T-helper 17 cell (primary cell): Measurements from ENCODE around the gene WNK4. TPM values are rescaled to one million over a fixed set of nuclear protein-coding genes. Genes with fewer than 3 reads are reported as not detected.
A peak's percentile ranks its signal among the peaks of the same experiment; 100 is the strongest.
"Not testable (repeated sequence)": the region's sequence is repeated elsewhere in the genome, so short reads cannot be mapped to it uniquely, and the experiment has no call there.

Experiments
- ATAC-seq: fragments of 150-1000 bp; cut with Tn5 transposase; 2 replicates; pipeline ENCODE4 v1.10.0; 2021; ENCODE audit warnings: mild to moderate bottlenecking, moderate library complexity
- DNase-seq, 3 donors: peaks; one replicate each; pipeline versions ENCODE4 v3.0.0 to v3.0.0-alpha.2; 2020 to 2021
- H3K9me3 ChIP-seq: one replicate; pipeline ENCODE4 v1.7.0; 2013; ENCODE audit warnings: low read length, mild to moderate bottlenecking; ENCODE audit not compliant: control insufficient read depth, poor library complexity, severe bottlenecking
- H3K27ac Mint-ChIP-seq: one replicate; pipeline ENCODE4 v1.8.0; 2022; ENCODE audit warnings: mild to moderate bottlenecking, moderate library complexity, mixed read lengths
- H3K27me3 Mint-ChIP-seq: one replicate; pipeline ENCODE4 v1.8.0; 2022; ENCODE audit warnings: mixed read lengths
- H3K36me3 Mint-ChIP-seq: one replicate; pipeline ENCODE4 v1.8.0; 2022; ENCODE audit warnings: low read depth, mixed read lengths
- H3K4me1 Mint-ChIP-seq: one replicate; pipeline ENCODE4 v1.8.0; 2022; ENCODE audit warnings: mild to moderate bottlenecking, mixed read lengths
- H3K4me3 Mint-ChIP-seq: one replicate; pipeline ENCODE4 v1.8.0; 2022; ENCODE audit warnings: mild to moderate bottlenecking, moderate library complexity, mixed read lengths
- total RNA-seq, 4 donors: library from RNA in 2 of 4; stranded (reverse) in 2 of 4; gene quantifications; one replicate each; pipeline ENCODE4 v1.2.3 and lab custom pipeline; 2022 to 2026

The WNK4 gene
- total RNA-seq, 2 donors from 2014 or later, result 0.31 TPM; not detected in 1

- Mint-ChIP-seq H3K27me3 (peaks cover 67% of the 10 kb centered on the region), H3K4me1 (peaks cover 8% of the 10 kb centered on the region), H3K36me3 (peaks cover 3% of the 10 kb centered on the region), H3K27ac (no peak overlapping the region), H3K4me3 (peak overlapping the region; percentile 31)
- ATAC-seq (peak; percentile 45), DNase-seq (no peak)
- H3K9me3 ChIP-seq, result no peaks in the 10 kb centered on the region
Observed at GRCh38 chr17:42759982-42760651, 20.3 kb upstream of the WNK4 start.

DNA sequence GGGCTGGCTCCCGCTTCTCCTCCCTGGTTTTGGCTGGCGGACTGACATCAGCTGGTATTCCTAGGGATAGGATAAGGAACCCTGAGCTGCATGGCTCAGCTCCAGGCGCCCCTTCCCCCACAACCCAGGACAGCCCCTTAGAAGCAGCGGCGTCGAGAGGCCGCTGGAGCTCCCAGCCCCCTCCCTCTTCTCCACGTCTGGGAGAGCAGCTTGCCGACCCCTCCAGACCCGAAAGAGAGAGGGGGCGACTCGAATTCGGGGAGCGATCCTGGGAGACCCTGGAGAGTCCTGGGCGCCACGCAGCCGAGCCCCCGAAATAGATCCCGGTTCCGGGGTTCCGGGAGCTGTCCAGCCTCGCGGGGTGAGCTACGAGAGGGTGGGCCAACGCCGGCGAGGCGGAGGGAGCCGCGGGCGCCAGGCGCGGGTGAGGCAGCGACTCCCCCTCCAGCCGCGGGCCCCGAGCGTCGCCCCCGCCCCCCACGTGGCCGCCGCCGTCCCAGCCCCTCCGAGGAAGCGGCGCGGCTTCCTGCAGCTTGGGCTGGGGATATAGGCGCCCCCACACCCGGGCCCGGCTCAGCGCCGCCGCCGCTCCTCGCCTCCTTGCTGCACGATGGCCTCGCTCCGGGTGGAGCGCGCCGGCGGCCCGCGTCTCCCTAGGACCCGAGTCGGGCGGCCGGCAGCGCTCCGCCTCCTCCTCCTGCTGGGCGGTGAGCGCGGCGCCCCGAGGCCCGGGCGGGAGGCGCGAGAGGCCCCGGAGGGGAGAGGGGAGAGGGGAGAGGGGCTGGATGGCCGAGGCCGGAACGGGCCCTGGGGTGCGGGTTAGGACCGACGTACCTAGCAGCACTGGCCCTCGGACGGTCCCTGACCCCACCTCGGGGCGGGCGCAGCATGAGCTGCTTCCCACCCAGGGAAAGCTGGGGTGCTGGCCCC is 19.5 kb upstream of the WNK4 start, which contains the start of gene RAMP2:
Gene RAMP2 (plus strand): TSS at position 576 of the 930 bp plus-strand sequence. CDS start 35 bp downstream, at position 611.
- Mint-ChIP-seq H3K27ac (no peak within 1 kb of the TSS), H3K36me3 (peaks cover 6% of the 10 kb centered on the region), H3K4me3 (peak within 1 kb of the TSS; percentile 76), H3K4me1 (peaks cover 8% of the 10 kb centered on the region), H3K27me3 (peaks cover 71% of the 10 kb centered on the region)
- DNase-seq (peak in 1 of 3 donors; percentile 17), ATAC-seq (peak; percentile 43)
- H3K9me3 ChIP-seq, result no peaks in the 10 kb centered on the region

DNA sequence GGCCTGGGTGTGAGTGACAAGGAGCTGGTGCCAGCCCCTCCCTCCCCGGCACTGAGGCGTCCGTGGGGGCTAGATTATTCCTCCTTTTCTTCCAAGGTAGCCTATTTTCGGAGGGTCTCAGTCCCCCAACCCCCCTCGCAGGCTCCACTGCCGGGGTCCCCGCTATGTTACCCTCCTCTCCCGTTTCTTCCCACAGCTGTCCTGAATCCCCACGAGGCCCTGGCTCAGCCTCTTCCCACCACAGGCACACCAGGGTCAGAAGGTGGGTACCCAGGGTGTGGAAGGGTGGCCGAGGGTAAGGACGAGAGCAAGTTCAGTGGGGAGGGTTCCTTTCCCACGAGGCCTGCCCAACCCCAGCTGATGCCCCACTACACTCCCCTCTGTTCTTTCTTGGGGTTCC is 18.8 kb upstream of the WNK4 start:
- Mint-ChIP-seq H3K4me3 (peak overlapping the region; percentile 76), H3K27me3 (peaks cover 67% of the 10 kb centered on the region), H3K36me3 (peaks cover 6% of the 10 kb centered on the region), H3K4me1 (peaks cover 8% of the 10 kb centered on the region), H3K27ac (no peak overlapping the region)
- no peak for ATAC-seq
- no peak for DNase-seq
- H3K9me3 ChIP-seq, result no peaks in the 10 kb centered on the region

GRCh38 chr17:42766124-42766523 is 14.3 kb upstream of the WNK4 start:
- no peaks in the 10 kb centered on the region for H3K9me3 ChIP-seq
- Mint-ChIP-seq H3K4me3 (no peak overlapping the region), H3K4me1 (peaks cover 8% of the 10 kb centered on the region), H3K27me3 (peaks cover 52% of the 10 kb centered on the region), H3K36me3 (peaks cover 8% of the 10 kb centered on the region), H3K27ac (no peak overlapping the region)
- no peak for DNase-seq
- ATAC-seq, result no peak

- Mint-ChIP-seq H3K27ac (no peak overlapping the region), H3K4me1 (peaks cover 10% of the 10 kb centered on the region), H3K4me3 (no peak overlapping the region), H3K36me3 (peaks cover 8% of the 10 kb centered on the region), H3K27me3 (peaks cover 43% of the 10 kb centered on the region)
- ATAC-seq, result no peak
- no peaks in the 10 kb centered on the region for H3K9me3 ChIP-seq
- no peak for DNase-seq
Observed at GRCh38 chr17:42767512-42767911, 12.9 kb upstream of the WNK4 start.

DNA sequence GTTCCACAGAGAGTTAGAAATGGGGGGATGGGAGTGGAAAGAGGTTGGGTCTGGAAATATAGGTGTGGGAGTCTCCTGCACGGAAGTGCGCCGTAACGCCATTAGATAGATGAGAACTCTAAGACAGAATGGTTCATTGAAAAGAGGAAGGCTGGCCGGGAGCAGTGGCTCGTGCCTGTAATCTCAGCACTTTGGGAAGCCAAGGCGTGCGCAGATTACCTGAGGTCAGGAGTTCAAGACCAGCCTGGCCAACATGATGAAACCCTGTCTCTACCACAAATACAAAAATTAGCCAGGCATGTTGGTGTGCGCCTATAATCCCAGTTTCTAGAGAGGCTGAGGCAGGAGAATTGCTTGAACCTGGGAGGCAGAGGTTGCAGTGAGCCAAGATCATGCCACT is 12.4 kb upstream of the WNK4 start:
- not testable (repeated sequence) for H3K27ac Mint-ChIP-seq, ATAC-seq
- peaks cover 38% of the 10 kb centered on the region for H3K27me3 Mint-ChIP-seq

GRCh38 chr17:42769964-42770363 is 10.4 kb upstream of the WNK4 start:
- H3K27ac Mint-ChIP-seq, DNase-seq, ATAC-seq: not testable (repeated sequence)

More for the DNA sequence above, 12.4 kb upstream of the WNK4 start:
- not testable (repeated sequence) for H3K36me3 Mint-ChIP-seq, DNase-seq, H3K4me3 Mint-ChIP-seq, H3K9me3 ChIP-seq
- peaks cover 13% of the 10 kb centered on the region for H3K4me1 Mint-ChIP-seq

DNA sequence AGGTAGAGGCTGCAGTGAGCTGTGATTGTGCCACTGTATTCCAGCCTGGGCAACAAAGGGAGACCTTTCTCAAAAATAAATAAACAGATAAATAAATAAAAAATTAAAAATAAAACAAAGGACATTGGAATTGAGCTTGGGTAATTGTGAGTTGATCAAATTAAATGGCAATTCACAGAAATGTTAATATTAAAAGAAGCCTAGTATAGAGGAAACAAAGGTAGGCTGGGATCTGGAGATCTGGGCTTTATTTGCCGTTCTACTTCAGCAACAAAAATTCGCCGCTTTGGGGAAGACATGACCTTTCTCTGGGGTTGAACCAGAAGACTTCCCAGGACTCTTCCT is 7.5 kb upstream of the WNK4 start:
- Mint-ChIP-seq H3K36me3 (peaks cover 9% of the 10 kb centered on the region), H3K4me3 (peak overlapping the region; percentile 98), H3K27ac (peak overlapping the region; percentile 97), H3K27me3 (peaks cover 4% of the 10 kb centered on the region), H3K4me1 (peaks cover 17% of the 10 kb centered on the region)
- no peaks in the 10 kb centered on the region for H3K9me3 ChIP-seq
- peak; percentile 15 for ATAC-seq
- DNase-seq, result no peak

More at GRCh38 chr17:42769964-42770363, 10.4 kb upstream of the WNK4 start:
- Mint-ChIP-seq H3K4me1 (peaks cover 19% of the 10 kb centered on the region), H3K36me3 (peaks cover 11% of the 10 kb centered on the region), H3K27me3 (peaks cover 24% of the 10 kb centered on the region)
- not testable (repeated sequence) for H3K9me3 ChIP-seq, H3K4me3 Mint-ChIP-seq

- Mint-ChIP-seq H3K27me3 (no peaks in the 10 kb centered on the region), H3K4me1 (peaks cover 17% of the 10 kb centered on the region), H3K27ac (peak within 1 kb of the TSS; percentile 97), H3K4me3 (peak within 1 kb of the TSS; percentile 98), H3K36me3 (peaks cover 10% of the 10 kb centered on the region)
- ATAC-seq (peak; percentile 95), DNase-seq (peak; percentile 42 to 60 (median 50))
- H3K9me3 ChIP-seq, result no peaks in the 10 kb centered on the region
Observed at GRCh38 chr17:42773290-42774035, 6.9 kb upstream of the WNK4 start, which contains the start of gene VPS25. VPS25 (plus strand) TSS chr17:42773449; CDS start chr17:42773476, 27 bp downstream.

DNA sequence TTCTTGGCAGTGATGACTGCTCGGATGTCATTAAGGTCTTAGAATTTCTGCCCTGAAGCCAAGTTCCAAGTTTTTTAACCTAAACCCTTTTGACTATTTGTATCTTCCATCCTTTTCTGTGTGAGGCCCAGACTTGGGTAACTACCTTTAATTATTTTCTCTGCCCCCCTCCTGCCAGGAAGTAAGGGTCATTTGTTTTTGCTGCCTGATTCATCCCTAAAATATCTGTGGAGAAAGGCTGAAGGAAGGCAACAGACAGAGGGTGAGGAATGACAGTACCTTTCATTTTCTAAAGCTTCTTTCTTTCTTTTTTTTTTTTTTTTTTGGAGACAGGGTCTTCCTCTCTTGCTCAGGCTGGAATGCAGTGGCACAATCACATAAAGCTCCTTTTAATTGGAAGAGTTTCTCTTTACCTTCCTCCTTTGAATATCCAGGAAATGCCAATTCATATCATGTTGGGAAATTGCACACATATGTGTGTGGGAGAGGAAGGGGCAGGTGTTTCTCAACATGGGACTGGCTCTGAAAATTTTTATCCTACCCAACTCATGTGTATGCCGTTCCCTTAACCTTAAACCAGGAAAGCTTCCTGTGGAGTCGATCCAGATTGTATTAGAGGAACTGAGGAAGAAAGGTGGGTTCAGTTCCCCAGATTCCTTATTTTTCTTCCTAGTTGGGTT is 6.2 kb upstream of the WNK4 start:
- H3K4me3 Mint-ChIP-seq, result peak overlapping the region; percentile 98
- peak overlapping the region; percentile 97 for H3K27ac Mint-ChIP-seq
- H3K4me1 Mint-ChIP-seq, result peaks cover 17% of the 10 kb centered on the region
- H3K36me3 Mint-ChIP-seq, result peaks cover 10% of the 10 kb centered on the region
- H3K9me3 ChIP-seq, result no peaks in the 10 kb centered on the region
- DNase-seq (no peak), ATAC-seq (no peak)
- peaks cover 1% of the 10 kb centered on the region for H3K27me3 Mint-ChIP-seq

- no peaks in the 10 kb centered on the region for H3K9me3 ChIP-seq
- DNase-seq (no peak), ATAC-seq (no peak)
- Mint-ChIP-seq H3K27ac (no peak overlapping the region), H3K27me3 (peaks cover 10% of the 10 kb centered on the region), H3K4me3 (no peak overlapping the region), H3K4me1 (peaks cover 25% of the 10 kb centered on the region), H3K36me3 (peaks cover 16% of the 10 kb centered on the region)
Observed at GRCh38 chr17:42775534-42776098, 4.8 kb upstream of the WNK4 start.

- no peaks in the 10 kb centered on the region for H3K9me3 ChIP-seq
- peaks cover 30% of the 10 kb centered on the region for H3K27me3 Mint-ChIP-seq
- H3K4me3 Mint-ChIP-seq, result no peak overlapping the region
- H3K27ac Mint-ChIP-seq, result no peak overlapping the region
- DNase-seq (no peak), ATAC-seq (no peak)
- peaks cover 22% of the 10 kb centered on the region for H3K4me1 Mint-ChIP-seq
- peaks cover 20% of the 10 kb centered on the region for H3K36me3 Mint-ChIP-seq
Observed at GRCh38 chr17:42778570-42778969, 1.8 kb upstream of the WNK4 start.
